ENCODE results near the gene HAO2. TPM values are rescaled to one million over a fixed set of nuclear protein-coding genes. Genes with fewer than 3 reads are reported as not detected.
A peak's percentile ranks its signal among the peaks of the same experiment; 100 is the strongest.

Gene HAO2
- total RNA-seq, 1 donor from 2014 or later, result not detected

DNA sequence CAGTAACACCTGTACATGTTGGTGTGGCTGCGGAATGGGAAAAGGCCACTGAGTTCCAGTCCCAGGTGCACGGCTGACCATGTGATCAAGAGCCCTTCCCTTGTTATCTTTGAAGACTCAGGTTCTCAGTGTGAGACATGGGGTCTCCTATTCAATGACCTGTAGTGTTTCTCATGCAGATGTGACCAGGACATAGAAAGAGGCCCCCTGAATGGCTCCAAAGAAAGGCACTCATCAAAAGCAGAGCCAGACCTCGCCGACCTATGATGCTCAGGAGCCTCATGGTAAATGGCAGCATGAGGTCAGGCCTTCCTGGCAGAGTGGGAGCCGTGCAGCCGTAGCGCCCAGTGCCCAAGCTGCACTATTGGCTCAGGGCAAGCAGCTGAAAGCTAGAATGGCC is 42.3 kb upstream of the HAO2 start:
- Histone ChIP-seq H3K4me1 (peaks cover 12% of the 10 kb centered on the region), H3K36me3 (no peaks in the 10 kb centered on the region), H3K9me3 (replicated peaks) (no peaks in the 10 kb centered on the region), H3K27me3 (ENCODE audit: low read depth) (peaks cover 31% of the 10 kb centered on the region), H3K4me3 (no peak overlapping the region), H3K27ac (replicated peaks) (no peak overlapping the region)
- intact Hi-C loops (cut with micrococcal nuclease), result no loop called here
- TF ChIP-seq, protein P1, sequence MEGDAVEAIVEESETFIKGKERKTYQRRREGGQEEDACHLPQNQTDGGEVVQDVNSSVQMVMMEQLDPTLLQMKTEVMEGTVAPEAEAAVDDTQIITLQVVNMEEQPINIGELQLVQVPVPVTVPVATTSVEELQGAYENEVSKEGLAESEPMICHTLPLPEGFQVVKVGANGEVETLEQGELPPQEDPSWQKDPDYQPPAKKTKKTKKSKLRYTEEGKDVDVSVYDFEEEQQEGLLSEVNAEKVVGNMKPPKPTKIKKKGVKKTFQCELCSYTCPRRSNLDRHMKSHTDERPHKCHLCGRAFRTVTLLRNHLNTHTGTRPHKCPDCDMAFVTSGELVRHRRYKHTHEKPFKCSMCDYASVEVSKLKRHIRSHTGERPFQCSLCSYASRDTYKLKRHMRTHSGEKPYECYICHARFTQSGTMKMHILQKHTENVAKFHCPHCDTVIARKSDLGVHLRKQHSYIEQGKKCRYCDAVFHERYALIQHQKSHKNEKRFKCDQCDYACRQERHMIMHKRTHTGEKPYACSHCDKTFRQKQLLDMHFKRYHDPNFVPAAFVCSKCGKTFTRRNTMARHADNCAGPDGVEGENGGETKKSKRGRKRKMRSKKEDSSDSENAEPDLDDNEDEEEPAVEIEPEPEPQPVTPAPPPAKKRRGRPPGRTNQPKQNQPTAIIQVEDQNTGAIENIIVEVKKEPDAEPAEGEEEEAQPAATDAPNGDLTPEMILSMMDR (IDR thresholded peaks at IDR 0.05; ENCODE audit: borderline replicate concordance), result no peak
- DNase-seq, result no peak

DNA sequence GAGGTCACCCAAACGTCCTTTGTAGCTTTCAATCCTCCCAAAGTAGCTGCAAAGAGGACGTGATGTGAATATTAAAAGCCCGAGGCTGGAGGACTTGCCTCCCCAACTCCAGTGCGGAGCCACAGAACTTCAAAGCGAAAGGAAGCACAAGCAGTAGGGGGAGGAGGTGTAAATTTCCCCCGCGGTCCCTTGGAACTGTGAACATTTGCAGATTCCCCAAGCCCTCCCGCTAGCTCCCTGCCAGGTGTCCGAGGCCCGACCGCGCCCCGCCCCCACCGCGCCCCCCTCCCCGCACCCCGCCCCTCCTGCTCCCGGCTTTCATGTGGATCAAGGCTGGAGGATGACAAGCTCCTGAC is 41.5 kb upstream of the HAO2 start:
- H3K36me3 ChIP-seq, result no peaks in the 10 kb centered on the region
- H3K27ac ChIP-seq (replicated peaks), result no peak overlapping the region
- TF ChIP-seq, protein P1 (IDR thresholded peaks at IDR 0.05; ENCODE audit: borderline replicate concordance), result no peak
- no peaks in the 10 kb centered on the region for H3K9me3 ChIP-seq (replicated peaks)
- H3K27me3 ChIP-seq (ENCODE audit: low read depth), result peaks cover 31% of the 10 kb centered on the region
- intact Hi-C loops (cut with micrococcal nuclease), result no loop called here
- peak overlapping the region; percentile 60 for H3K4me3 ChIP-seq
- peaks cover 12% of the 10 kb centered on the region for H3K4me1 ChIP-seq
- no peak for DNase-seq

DNA sequence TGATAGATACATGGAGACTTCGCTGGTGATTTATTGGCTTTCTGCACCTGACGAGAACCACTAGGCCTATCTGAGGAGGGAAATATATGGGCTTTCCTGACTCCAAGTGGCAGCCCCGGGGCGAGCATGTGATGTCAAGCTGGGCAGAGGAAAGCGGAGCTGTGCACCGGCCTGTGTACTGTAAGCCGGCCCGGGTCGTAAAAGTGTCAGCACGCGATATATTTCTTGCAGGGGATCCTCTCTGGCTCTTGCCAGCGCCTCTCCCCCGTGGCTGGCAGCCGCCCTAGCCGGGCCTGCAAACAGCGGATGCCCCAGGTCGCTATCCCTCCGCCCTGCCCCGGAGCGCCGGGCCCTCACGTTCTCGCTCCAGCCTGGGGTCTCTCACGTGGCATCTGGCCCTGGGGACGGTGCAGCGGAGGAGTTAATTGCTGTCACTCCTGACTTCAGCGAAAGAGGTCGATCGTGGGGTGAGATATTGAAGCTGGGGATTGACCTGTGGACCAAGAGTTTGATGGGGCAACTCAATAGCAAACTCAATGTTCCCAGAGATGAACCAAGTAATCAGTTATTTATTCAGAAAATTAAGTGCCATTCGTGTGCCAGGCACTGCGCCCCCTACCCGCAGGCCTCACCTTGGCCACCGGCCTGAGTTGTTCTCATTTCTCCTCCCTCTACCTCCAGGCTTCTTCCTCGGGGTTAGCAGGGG is 41.0 kb upstream of the HAO2 start:
- intact Hi-C loops (cut with micrococcal nuclease), result no loop called here
- H3K4me1 ChIP-seq, result peaks cover 12% of the 10 kb centered on the region
- no peak overlapping the region for H3K27ac ChIP-seq (replicated peaks)
- H3K9me3 ChIP-seq (replicated peaks), result no peaks in the 10 kb centered on the region
- H3K27me3 ChIP-seq (ENCODE audit: low read depth), result peaks cover 31% of the 10 kb centered on the region
- no peak for DNase-seq
- H3K4me3 ChIP-seq, result peak overlapping the region; percentile 60
- no peaks in the 10 kb centered on the region for H3K36me3 ChIP-seq
- TF ChIP-seq, protein P1 (IDR thresholded peaks at IDR 0.05; ENCODE audit: borderline replicate concordance), result no peak

DNA sequence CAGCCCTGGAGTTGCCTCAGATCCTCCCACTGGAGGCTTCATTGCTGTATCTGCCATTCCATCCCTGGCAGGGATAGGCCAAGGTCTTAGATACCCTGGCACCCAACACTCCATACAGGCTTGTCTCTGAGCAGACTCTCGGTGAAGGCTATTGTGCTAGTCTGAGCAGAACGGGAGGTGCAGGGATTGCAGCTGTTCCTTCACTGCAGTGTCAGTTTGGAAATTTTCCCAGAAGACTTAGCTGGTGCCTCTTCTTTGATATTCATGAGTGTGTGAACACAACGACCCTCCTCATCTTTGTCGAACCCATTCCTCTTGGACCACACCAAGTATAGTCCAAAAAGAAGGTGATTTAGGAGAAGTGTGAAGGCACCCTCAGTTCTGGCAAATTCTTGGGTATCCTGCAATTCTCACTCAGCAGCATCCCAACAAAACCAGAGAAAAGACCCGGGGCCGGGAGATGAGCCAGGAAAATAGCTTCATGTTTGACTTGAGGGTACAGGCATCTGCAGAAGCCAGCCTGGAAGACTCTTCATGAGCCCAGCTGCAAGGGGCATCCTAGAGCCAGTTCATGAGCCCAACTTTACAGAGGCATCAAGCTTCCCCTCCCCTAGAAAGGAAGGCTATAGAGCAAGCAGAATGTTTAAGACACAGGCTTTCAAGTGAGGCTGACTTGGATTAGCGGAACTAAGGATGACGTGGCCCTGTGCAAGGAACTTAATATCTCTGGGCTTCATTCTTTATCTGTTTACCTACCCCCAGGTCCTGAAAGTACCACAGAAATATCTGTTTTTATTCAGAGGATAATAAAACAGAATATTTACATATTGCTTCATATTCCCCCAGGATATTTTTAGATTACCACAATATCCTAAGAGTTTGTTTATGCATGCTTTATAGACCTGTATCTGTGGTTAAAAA is 38.8 kb upstream of the HAO2 start:
- intact Hi-C loops (cut with micrococcal nuclease), result no loop called here
- Histone ChIP-seq H3K4me3 (no peak overlapping the region), H3K9me3 (replicated peaks) (no peaks in the 10 kb centered on the region), H3K4me1 (peaks cover 12% of the 10 kb centered on the region), H3K27ac (replicated peaks) (no peak overlapping the region), H3K36me3 (no peaks in the 10 kb centered on the region), H3K27me3 (ENCODE audit: low read depth) (peaks cover 31% of the 10 kb centered on the region)
- TF ChIP-seq, protein P1 (IDR thresholded peaks at IDR 0.05; ENCODE audit: borderline replicate concordance), result no peak
- DNase-seq, result no peak

DNA sequence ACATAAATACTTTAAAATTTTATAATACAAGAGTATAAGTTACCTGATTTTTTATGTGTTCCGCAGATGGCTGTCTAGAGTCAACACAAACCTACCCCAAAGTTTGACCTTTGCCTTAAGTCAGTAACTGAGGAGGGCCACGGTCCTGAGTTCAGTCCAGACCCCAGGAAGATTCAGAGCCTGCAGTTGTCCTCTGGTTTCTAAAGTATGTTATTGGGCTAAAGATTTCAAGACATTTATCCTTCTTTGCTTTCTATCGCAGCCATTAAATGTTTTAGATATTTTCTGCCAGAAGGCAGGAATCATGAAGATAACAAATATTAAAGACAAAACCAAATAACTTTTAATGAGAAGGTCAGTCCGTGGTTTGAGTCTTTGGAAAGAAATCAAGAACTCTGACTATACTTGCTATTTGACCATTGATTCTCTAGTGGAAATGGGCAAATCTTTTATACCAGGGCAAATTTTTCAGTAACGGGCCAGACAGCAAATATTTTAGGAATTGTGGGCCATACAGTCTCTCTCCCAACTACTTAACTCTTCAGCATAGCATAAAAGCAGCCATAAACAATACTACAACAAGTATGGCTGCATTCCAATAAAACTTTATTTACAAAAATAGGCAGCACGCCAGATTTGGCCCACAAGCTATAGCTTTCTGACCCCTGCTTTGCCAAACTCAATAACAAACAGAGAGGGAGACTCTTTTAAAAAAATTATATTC is 38.0 kb upstream of the HAO2 start:
- TF ChIP-seq, protein P1 (IDR thresholded peaks at IDR 0.05; ENCODE audit: borderline replicate concordance), result no peak
- no peak overlapping the region for H3K4me3 ChIP-seq
- H3K9me3 ChIP-seq (replicated peaks), result no peaks in the 10 kb centered on the region
- no peak overlapping the region for H3K27ac ChIP-seq (replicated peaks)
- no peak for DNase-seq
- H3K36me3 ChIP-seq, result no peaks in the 10 kb centered on the region
- peaks cover 12% of the 10 kb centered on the region for H3K4me1 ChIP-seq
- intact Hi-C loops (cut with micrococcal nuclease), result no loop called here
- H3K27me3 ChIP-seq (ENCODE audit: low read depth), result peaks cover 31% of the 10 kb centered on the region
